ENCODE results near the gene IFITM1. TPM values are rescaled to one million over a fixed set of nuclear protein-coding genes. Genes with fewer than 3 reads are reported as not detected.

Gene IFITM1
- total and polyA plus RNA-seq, 2 of the 4 experiments (the other 2 are of a cell fraction) = 24.2 to 68.9 TPM

- no peak for TF ChIP-seq CEBPB (IDR thresholded peaks at IDR 0.05; ENCODE audit: low read depth, low read length)
Measured at GRCh38 chr11:287821-288477, 25.9 kb upstream of the IFITM1 start (continued).

- POLR2A ChIA-PET (ENCODE audit: unreplicated experiment) = interaction anchor here (0.7 kb wide), 1 partner anchor 8 kb away, joined by 3 read pairs; no protein-coding TSS in a partner anchor
- Histone ChIP-seq H4K8ac (ENCODE audit: low read depth in 2 of 2, low read length in 2 of 2) (peak within 1 kb of the TSS; percentile 64 to 86; a peak in 3 of 4 replicates), H3K9me1 (ENCODE audit: insufficient read depth, low read length) (no peaks in the 10 kb centered on the region), H3K4me3 (ENCODE audit: insufficient read depth, low read depth, low read length) (peak within 1 kb of the TSS; percentile 67), H4K20me1 (ENCODE audit: insufficient read depth, low read length) (no peaks in the 10 kb centered on the region), H3K9ac (ENCODE audit: low read depth, low read length) (peak within 1 kb of the TSS; percentile 54), H4K5ac (ENCODE audit: low read depth, low read length) (no peak within 1 kb of the TSS; the same call in 1 of the 2 replicates), H3K4me2 (ENCODE audit: low read depth, low read length) (peak within 1 kb of the TSS; percentile 86), H3K27ac (ENCODE audit: insufficient read depth, low read length) (no peak within 1 kb of the TSS; the same call in 1 of the 2 replicates), H2AK9ac (replicated peaks; ENCODE audit: low read depth, low read length, poor library complexity) (peak within 1 kb of the TSS; percentile 97), H2BK5ac (ENCODE audit: low read depth, low read length, poor library complexity, severe bottlenecking) (no peak within 1 kb of the TSS), H3K9me3 (ENCODE audit: control insufficient read depth, insufficient read depth, low read length) (no peaks in the 10 kb centered on the region), H3K79me1 (ENCODE audit: low read depth in 1 of 2, low read length in 2 of 2) (peaks cover 0 to 7% of the 10 kb centered on the region in 2 experiments; a peak in 3 of 4 replicates), H3K36me3 (ENCODE audit: control insufficient read depth, insufficient read depth, low read length) (peaks cover 11% of the 10 kb centered on the region; the same call in 1 of the 2 replicates), H3K23ac (ENCODE audit: low read depth, low read length) (peak within 1 kb of the TSS; percentile 94), H3K56ac (ENCODE audit: extremely low read depth, insufficient read depth, low read length) (peak within 1 kb of the TSS; percentile 3; the same call in 1 of the 2 replicates), H3K18ac (ENCODE audit: low read depth, low read length) (no peak within 1 kb of the TSS), H3K27me3 (ENCODE audit: control insufficient read depth, insufficient read depth, low read length) (peaks cover 19% of the 10 kb centered on the region; the same call in 1 of the 2 replicates), H2BK15ac (ENCODE audit: low read depth, low read length) (no peak within 1 kb of the TSS; the same call in 2 of the 3 replicates), H2AFZ (replicated peaks; ENCODE audit: low read length, poor library complexity) (peak within 1 kb of the TSS; percentile 92), H3K4ac (ENCODE audit: low read depth, low read length) (peak within 1 kb of the TSS; percentile 56), H4K91ac (ENCODE audit: insufficient read depth, low read depth, low read length) (no peak within 1 kb of the TSS; the same call in 1 of the 2 replicates), H2AK5ac (ENCODE audit: low read depth, low read length) (peak within 1 kb of the TSS; percentile 75), H2BK20ac (ENCODE audit: low read depth, low read length) (no peak within 1 kb of the TSS), H2BK120ac (ENCODE audit: low read depth, low read length) (no peak within 1 kb of the TSS), H3K14ac (replicated peaks; ENCODE audit: low read depth, low read length) (peak within 1 kb of the TSS; percentile 76), H3K4me1 (ENCODE audit: control insufficient read depth, insufficient read depth, low read length) (peaks cover 4% of the 10 kb centered on the region; the same call in 1 of the 2 replicates)
- intact Hi-C loops (cut with micrococcal nuclease) = no loop called here
- BruUV-seq (replicated peaks) = no TSS peak
- peak; percentile 96 for ATAC-seq (ENCODE audit: low read depth)
- 0 out of 2 replicates have a peak, but pooled peaks have one; percentile 9 for TF ChIP-seq MXI1 (IDR thresholded peaks at IDR 0.05; ENCODE audit: borderline replicate concordance, low read depth, low read length)
- peak; percentile 6; the same call in 1 of the 2 replicates for TF ChIP-seq MAZ (IDR thresholded peaks at IDR 0.05; ENCODE audit: borderline replicate concordance, low read depth, low read length)
- TF ChIP-seq CEBPB (IDR thresholded peaks at IDR 0.05; ENCODE audit: low read depth, low read length) = no peak
- dilution Hi-C loops (cut with HindIII; ENCODE audit: low sequenced_read_pairs, unreplicated experiment) = no loop called here
- WGBS, 2 experiments (ENCODE audit: extremely low coverage in 2 of 2, insufficient read length in 1 of 2) = 1% methylated on average over 18 of the region's 112 CpGs; no CpG with 5 or more reads in 1 of the 2 experiments
- CTCF ChIA-PET = no interaction called here
- no peak for DNase-seq
- in situ Hi-C loops (cut with MboI; ENCODE audit: low sequenced_read_pairs) = loop anchor here (10.0 kb wide), 1 partner anchor 64 kb away; no protein-coding TSS in a partner anchor
Measured at GRCh38 chr11:288478-289397, 25.1 kb upstream of the IFITM1 start, which contains the start of gene PGGHG. Gene PGGHG, plus strand, starts transcription at chr11:289126. Its CDS starts 691 bp downstream, at chr11:289817.

Measured in IMR-90 (cell line).